Cerebellar cortex (tissue), 1 donor: ENCODE measurements around the gene NAPA.
"Not testable (repeated sequence)": the region's sequence is repeated elsewhere in the genome, so short reads cannot be mapped to it uniquely, and the experiment has no call there.

Source experiments
- DNase-seq: peaks from one replicate; pipeline ENCODE4 v3.0.0-alpha.2; 2015; ENCODE audit warnings: low spot score

The NAPA gene

DNA sequence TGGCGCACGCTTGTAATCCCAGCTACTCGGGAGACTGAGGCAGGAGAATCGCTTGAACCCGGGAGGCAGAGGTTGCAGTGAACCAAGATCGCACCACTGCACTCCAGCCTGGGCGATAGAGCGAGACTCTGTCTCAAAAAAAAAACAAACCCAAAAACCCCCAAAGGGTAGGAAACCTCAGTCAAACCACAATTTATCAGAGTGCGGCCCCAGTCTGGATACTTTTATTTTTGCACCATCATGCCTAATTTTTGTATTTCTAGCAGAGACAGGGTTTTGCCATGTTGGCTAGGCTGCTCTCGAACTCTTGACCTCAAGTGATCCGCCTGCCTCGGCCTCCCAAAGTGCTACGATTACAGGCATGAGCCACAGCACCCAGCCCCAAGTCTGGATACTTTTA lies 28.6 kb downstream of the NAPA start:
- not testable (repeated sequence) for DNase-seq

DNA sequence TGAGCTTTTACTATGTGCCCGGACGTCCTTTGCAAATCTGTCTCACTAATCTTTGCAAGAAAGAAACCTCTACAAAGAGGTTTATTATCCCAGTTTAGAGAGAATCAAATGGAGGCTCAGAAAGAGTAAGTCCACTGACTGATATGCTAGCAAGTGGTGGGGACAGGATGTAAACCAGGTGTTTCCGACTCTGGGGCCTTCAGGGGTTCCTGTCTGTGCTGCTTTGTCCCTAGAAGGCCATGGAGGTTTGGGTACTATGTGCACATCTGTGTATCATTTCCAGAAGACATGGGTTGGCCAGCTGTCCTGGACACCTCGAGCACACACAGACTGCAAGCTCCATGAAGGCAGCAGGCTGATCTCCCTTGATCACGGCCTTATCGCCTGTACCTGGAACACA lies 29.7 kb downstream of the NAPA start:
- DNase-seq: no peak

DNA sequence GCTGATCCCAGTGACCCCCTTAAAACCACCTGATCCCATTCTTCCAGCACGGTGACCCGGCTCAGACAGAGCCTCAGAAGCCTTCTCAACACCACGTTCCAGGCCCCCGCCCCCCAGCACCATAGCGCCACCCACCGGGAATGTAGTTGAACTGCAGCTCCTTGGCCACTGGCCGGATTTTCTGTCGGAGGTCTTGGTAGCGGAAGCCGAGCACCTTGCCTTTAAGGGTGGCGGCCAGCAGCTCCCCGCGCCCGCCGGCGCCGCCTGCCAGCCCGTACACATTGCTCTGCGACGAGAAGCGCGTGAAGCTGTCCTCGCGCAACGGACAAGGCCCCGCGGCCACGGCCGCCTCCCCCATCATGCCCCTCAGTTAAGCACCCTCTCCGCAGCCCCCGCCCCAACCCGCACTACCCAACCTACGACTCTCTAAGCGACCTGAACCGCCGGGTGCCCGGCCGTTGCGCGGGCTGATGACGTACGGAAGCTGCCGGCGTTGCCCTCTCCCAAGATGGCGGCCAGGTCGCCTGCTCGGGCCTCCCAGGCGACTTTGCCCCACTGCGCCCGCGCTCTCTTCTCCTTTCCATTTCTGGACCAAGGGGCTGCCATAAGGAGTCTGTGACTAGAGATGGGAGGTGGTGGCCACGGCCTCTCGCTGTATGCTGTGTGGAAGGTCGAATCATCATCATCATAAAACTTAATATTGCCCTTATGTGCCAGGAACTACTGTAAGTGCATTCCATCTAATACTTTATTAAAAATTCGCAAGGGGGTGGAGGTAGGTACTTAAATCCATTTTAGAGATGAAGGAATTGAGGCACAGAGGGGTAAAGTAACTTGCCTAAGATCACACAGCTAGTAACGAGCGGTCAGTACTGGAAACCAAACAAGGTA lies 30.8 kb downstream of the NAPA start, which contains the start of gene KPTN:
Gene KPTN, minus strand, starts transcription at position 420 of the 891 bp plus-strand sequence. Its CDS starts 59 bp downstream, at position 361.
- peak; percentile 85 for DNase-seq

DNA sequence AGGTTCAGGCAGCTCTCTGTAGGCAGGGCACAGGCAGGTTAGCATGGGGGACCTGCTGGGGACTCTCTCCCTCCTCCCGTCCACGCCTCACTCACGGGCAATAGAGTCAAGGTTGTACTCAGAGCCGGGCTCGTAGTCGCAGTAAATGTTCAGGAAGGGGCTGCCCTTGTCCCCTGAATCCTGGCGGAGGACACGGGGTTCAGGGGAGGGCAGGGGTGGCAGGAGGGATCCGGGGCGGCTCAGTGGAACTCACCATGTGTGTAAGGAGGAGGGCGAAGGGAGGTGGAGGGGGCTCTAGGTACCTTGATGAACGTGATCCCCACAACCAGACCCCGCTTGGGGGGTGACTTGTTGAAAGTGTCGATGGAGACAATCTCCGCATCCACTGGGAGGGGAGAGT lies 31.7 kb downstream of the NAPA start:
- DNase-seq: no peak

DNA sequence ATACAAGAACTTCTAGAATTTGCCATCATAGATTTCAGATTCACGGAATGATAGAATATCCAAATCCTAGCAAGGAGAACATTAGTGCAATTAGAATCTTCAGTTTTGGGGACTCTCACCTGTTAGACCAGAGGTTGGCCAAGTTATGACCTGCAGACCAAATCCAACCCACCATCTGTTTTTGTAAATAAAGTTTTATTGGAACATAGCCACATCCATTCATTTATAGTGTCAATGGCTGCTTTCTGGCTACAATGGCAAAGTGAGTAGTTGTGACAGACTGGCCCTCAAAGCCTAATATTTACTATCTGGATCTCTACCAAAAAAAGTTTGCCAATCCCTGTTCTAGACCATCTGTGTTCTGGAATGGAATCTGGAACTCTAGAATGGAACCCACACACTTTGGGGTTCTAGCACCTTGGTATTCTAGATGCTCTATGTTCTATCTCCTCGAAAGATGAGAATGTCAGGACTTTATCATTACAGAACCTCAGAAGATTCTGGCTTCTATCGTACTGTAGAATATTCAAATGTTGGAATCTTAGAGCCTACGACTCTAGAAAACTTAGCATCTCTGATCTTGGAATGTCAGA lies 33.3 kb downstream of the NAPA start:
- DNase-seq: no peak

GRCh38 chr19:47480658-47481057 lies 34.2 kb downstream of the NAPA start:
- no peak for DNase-seq

- DNase-seq: no peak
Observed at GRCh38 chr19:47479701-47480503, 35.0 kb downstream of the NAPA start.

DNA sequence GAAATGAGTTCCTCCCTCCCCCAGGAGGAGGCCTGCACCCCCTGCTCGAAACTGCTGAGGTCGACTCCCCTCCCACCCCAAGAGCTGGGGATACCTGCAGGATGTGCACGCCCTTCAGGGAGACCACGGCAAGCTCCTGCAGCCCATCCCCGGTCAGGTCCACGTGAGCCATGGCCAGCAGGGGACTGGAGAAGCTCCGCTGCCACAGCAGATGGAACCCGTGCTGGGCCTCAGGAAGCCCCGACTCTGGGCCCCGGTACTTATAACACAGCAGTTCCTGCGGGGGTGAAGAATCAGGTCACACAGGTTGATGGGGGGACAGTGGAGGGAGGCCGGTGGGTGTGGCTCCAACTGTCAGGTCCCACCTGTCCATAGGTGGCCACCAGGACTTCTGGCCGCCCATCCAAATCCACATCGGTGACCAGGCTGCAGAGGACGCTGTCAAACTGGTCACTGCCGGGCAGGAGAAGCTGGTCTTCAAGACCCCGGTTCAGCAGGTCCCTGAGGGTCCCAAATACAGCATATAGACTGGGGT lies 38.4 kb downstream of the NAPA start:
- DNase-seq: no peak

DNA sequence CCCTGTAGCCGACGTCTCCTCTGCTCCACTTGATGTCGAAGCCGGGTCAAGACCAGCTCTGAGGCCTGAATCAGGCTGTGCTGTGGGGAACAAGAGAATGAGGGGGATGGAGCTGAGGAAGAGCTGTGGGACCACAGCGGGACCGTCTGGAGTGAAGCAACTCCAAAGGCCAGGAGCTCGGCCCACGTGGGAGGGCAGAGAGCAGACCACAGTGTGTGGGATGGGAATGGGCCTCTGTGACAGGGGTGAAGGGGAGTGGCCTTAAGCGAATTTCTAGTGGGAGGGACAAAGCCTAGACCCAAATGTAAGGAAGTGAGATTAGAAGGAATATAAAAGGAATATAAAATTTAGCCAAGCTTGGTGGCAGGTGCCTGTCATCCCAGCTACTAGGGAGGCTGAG lies 39.4 kb downstream of the NAPA start:
- no peak for DNase-seq

DNA sequence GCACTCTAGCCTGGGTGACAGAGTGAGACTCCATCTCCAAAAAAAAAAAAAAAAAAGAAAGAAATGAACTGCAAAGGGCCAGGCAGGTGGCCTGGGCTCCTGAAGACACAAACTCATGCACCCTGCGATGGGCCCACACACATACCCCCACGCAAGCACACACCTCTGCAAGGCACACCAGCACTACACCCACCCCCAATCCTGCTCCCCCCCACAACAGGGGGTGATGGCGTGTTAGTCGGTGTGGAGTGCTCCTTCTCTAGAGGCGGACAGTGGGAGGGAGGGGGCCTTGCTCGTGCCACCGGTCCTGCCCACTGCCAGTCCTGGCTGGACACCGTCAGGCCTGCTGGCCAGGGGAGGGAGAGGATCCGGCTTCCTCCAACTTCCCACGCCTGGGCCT lies 41.5 kb downstream of the NAPA start:
- no peak for DNase-seq

DNA sequence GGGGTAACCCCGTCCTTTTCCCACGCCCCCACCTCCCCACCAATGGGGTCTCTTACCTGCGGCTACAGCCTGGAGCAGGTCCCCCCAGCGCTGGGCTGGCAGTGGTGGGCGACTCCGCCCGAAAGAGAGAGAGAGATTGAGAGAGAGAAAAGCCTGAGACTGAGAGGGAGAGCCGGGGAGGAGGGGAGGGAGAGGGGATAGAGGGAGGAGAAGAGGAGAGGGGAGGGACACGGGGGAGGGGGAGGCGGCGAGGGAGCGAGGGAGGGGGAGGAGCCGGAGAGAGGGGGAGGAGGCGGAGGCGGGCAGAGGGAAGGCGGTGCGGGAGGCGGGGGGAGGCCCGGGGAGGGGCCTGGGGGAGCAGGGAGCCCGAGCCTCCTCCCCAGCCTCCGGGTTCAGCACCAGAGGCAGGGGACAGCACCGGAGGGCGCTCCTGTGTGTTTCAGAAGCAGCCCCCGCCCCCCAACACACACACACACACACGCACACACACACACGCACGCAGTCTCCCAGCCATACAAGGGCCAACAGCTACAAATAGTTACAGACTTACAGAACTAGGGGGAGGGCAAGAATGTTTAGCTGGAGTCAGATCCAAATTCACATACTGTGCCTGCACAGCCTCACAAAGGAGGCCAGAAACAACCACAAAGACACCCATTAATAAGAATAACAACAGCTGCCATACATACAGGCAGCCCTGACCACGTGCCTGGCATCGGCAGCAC lies 43.0 kb downstream of the NAPA start, which contains the start of gene SLC8A2:
Gene SLC8A2, minus strand, starts transcription at position 161 of the 725 bp plus-strand sequence. CDS start 5,490 bp downstream, outside the sequence.
- DNase-seq: peak; percentile 90

- DNase-seq: no peak
Observed at GRCh38 chr19:47471381-47471732, 43.5 kb downstream of the NAPA start.

GRCh38 chr19:47470447-47471195 lies 44.2 kb downstream of the NAPA start:
- no peak for DNase-seq

- DNase-seq: peak; percentile 66
Observed at GRCh38 chr19:47469719-47470118, 45.1 kb downstream of the NAPA start.

DNA sequence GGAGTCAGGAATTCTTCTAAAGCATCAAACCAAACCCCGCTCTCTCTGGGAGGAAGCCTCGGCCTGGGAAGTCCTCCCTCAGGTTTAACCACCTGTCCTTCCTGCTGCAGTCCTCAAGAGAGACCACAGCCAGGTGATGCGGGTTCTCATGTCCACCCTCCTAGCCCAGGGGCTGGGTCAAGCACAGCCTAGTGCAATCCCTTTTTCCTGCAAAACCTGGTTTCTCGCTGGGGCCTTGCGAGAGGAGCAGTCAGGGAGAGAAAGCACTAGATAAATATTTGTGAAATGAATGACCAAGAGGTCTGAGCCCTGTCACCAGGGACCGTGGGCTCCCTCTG lies 45.5 kb downstream of the NAPA start:
- DNase-seq: peak; percentile 47

DNA sequence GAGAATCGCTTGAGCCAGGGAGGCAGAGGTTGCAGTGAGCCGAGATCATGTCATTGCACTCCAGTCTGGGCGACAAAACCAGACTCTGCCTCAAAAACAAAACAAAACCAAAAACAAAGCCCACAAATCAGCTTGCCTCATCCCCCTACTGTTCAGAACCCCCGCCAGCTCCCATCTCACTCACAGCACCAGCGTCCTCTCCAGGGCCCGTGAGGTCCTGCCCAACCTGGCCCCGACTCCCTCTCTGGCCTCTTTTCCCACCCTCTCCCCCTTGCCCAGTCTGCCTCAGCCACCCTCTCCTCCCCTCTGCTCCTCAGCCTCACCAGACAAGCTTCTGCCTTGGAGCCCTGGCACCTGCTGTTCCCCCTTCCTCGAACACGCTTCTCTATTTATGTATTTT lies 46.9 kb downstream of the NAPA start:
- no peak for DNase-seq

DNA sequence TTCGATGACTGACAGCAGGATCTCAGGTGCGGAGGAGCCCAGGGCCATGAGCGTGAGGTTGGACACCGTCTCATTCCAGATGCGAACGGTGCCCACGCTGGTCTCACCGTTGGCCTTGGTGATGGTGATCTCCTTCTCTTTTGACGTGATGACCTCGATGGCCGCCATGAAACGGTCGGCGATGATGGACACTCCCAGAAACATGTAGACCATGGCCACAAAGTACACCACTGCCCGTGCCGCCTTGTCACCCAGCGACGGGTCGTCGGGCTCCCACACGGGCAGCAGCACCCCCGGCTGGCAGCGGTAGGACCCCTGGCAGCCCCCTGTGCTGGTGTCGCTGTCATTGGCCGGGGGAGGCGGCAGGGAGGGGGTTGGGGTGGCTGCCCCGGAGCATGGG lies 48.9 kb downstream of the NAPA start:
- no peak for DNase-seq

- no peak for DNase-seq
Observed at GRCh38 chr19:47464675-47465419, 50.0 kb downstream of the NAPA start.

GRCh38 chr19:47461876-47462275 lies 53.0 kb downstream of the NAPA start:
- DNase-seq: no peak

GRCh38 chr19:47459477-47459876 lies 55.4 kb downstream of the NAPA start:
- DNase-seq: no peak
